GM23338 (cell line): Measurements from ENCODE around the gene ADRA2A. TPM values are rescaled to one million over a fixed set of nuclear protein-coding genes. Genes with fewer than 3 reads are reported as not detected.

ENCODE experiments used
- ATAC-seq: fragments of 200-7000 bp; cut with Tn5 transposase; 3 replicates; pipeline ENCODE4 v1.9.1; 2020
- DNase-seq: peaks from one replicate; pipeline ENCODE4 v3.0.0-alpha.2; 2015; ENCODE audit warnings: low spot score
- H2AFZ ChIP-seq: fragments of 200-600 bp; sonication (generic); 2 replicates; pipeline ENCODE4 v1.8.0; 2016; ENCODE audit warnings: antibody characterized with exemption, mild to moderate bottlenecking, moderate library complexity
- H3F3A ChIP-seq: fragments of 200-600 bp; sonication (generic); replicated peaks from 2 replicates; pipeline ENCODE4 v1.8.0; 2017; ENCODE audit warnings: antibody characterized with exemption, mixed run types, low read depth
- H3K27ac ChIP-seq: fragments of 200-600 bp; sonication (generic); 2 replicates; pipeline ENCODE4 v1.6.1; 2016; ENCODE audit warnings: low read depth
- H3K27me3 ChIP-seq: fragments of 200-600 bp; sonication (generic); 2 replicates; pipeline ENCODE4 v1.8.0; 2016; ENCODE audit warnings: mild to moderate bottlenecking, mixed run types, moderate library complexity; ENCODE audit not compliant: insufficient read depth
- H3K36me3 ChIP-seq: fragments of 200-600 bp; sonication (generic); 2 replicates; pipeline ENCODE4 v1.8.0; 2016; ENCODE audit warnings: mild to moderate bottlenecking; ENCODE audit not compliant: insufficient read depth
- H3K4me1 ChIP-seq: fragments of 200-600 bp; sonication (generic); 2 replicates; pipeline ENCODE4 v1.8.0; 2016; ENCODE audit warnings: mild to moderate bottlenecking, moderate library complexity; ENCODE audit not compliant: insufficient read depth
- H3K4me2 ChIP-seq: fragments of 200-600 bp; sonication (generic); 2 replicates; pipeline ENCODE4 v1.7.1; 2017; ENCODE audit warnings: mixed run types
- H3K4me3 ChIP-seq: fragments of 200-600 bp; sonication (generic); 2 replicates; pipeline ENCODE4 v1.6.1; 2016; ENCODE audit warnings: mixed run types
- H3K79me2 ChIP-seq: fragments of 200-600 bp; sonication (generic); replicated peaks from 2 replicates; pipeline ENCODE4 v1.8.0; 2017; ENCODE audit warnings: mild to moderate bottlenecking; ENCODE audit not compliant: insufficient read depth
- H3K9me2 ChIP-seq: fragments of 200-600 bp; sonication (generic); 2 replicates; pipeline ENCODE4 v1.8.0; 2017; ENCODE audit not compliant: insufficient read depth
- H4K20me1 ChIP-seq: fragments of 200-600 bp; sonication (generic); replicated peaks from 2 replicates; pipeline ENCODE4 v1.8.0; 2017; ENCODE audit warnings: mild to moderate bottlenecking; ENCODE audit not compliant: insufficient read depth
- H3K27ac Mint-ChIP-seq: 2 replicates; pipeline ENCODE4 v1.8.0; 2020; ENCODE audit warnings: inconsistent platforms, mild to moderate bottlenecking, moderate library complexity, mixed read lengths
- H3K27me3 Mint-ChIP-seq: 3 replicates; pipeline ENCODE4 v1.8.0; 2022; ENCODE audit warnings: low read depth, mild to moderate bottlenecking, moderate library complexity, mixed read lengths, inconsistent platforms; ENCODE audit not compliant: insufficient read depth, poor library complexity
- H3K36me3 Mint-ChIP-seq: 3 replicates; pipeline ENCODE4 v1.8.0; 2021; ENCODE audit warnings: low read depth, mild to moderate bottlenecking, inconsistent platforms, moderate library complexity, mixed read lengths
- H3K4me1 Mint-ChIP-seq: 3 replicates; pipeline ENCODE4 v1.8.0; 2020; ENCODE audit warnings: mild to moderate bottlenecking, inconsistent platforms, mixed read lengths
- H3K4me3 Mint-ChIP-seq: 3 replicates; pipeline ENCODE4 v1.8.0; 2021; ENCODE audit warnings: moderate library complexity, mild to moderate bottlenecking, inconsistent platforms, mixed read lengths
- H3K9me3 Mint-ChIP-seq: 3 replicates; pipeline ENCODE4 v1.8.0; 2020; ENCODE audit warnings: moderate library complexity, mild to moderate bottlenecking, inconsistent platforms, mixed read lengths
- EZH2 ChIP-seq: fragments of 200-600 bp; sonication (generic); IDR thresholded peaks from one replicate; pipeline ENCODE4 v1.8.0; 2017; ENCODE audit warnings: antibody characterized with exemption, mild to moderate bottlenecking, low read depth; ENCODE audit not compliant: unreplicated experiment
- JUNB ChIP-seq: IDR thresholded peaks from one replicate; pipeline ENCODE4 v1.6.1; 2016; ENCODE audit warnings: antibody characterized with exemption; ENCODE audit not compliant: unreplicated experiment
- POLR2AphosphoS5 ChIP-seq: IDR thresholded peaks from 2 replicates; pipeline ENCODE4 v1.6.1; 2016; ENCODE audit warnings: antibody characterized with exemption, low read depth
- ZNF114 ChIP-seq: fragments of 250-450 bp; sonication (Bioruptor Pico); IDR thresholded peaks from 2 replicates; pipeline ENCODE4 v1.5.0; 2020; ENCODE audit warnings: mild to moderate bottlenecking, moderate library complexity
- ZNF331 ChIP-seq: fragments of 250-450 bp; sonication (Bioruptor Pico); IDR thresholded peaks from 2 replicates; pipeline ENCODE4 v1.5.0; 2020; ENCODE audit warnings: low read depth, mild to moderate bottlenecking, moderate library complexity
- polyA plus RNA-seq: library from polyadenylated mRNA; unstranded; fragments of >200 nt; fragmentation: Nextera tagmentation; extraction: Ambion mirVana; gene quantifications from 2 replicates; pipeline ENCODE4 v1.2.1, GENCODE V29; 2016
- total RNA-seq: library from RNA; depleted of rRNA; stranded (reverse); fragments of >200 nt; shearing (Covaris generic); gene quantifications from 2 replicates; pipeline ENCODE4 v1.2.3, GENCODE V29; 2014
- TF ChIP-seq, protein P1 (sequence below): fragments of 250-450 bp; sonication (Bioruptor Pico); IDR thresholded peaks from 2 replicates; pipeline ENCODE4 v1.5.0; 2020; ENCODE audit warnings: mild to moderate bottlenecking, moderate library complexity
- TF ChIP-seq, protein P2 (sequence below): IDR thresholded peaks from 2 replicates; pipeline ENCODE4 v1.6.1; 2016; ENCODE audit warnings: antibody characterized with exemption

The ADRA2A gene
- total and polyA plus RNA-seq, 2 experiments from 2014 or later: 0.60 to 2.5 TPM

DNA sequence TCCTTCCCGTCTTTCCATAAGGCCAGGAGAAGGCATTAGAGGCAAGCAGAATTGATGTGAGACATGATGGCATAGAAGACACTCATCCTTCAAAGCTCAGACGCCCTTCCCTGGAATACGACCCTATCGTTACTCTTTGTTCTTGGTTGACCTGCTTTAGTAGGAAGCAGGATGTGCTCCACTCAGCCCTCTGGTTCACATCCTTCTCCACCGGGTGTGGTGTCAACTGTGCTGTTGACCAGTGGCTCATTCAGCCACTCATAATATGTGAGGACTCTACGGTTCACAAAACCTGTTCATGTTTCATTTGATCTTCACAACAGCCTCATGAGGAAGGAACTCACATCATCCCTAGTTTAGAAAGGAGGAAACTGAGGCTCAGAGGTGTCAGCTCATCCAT is 47.1 kb downstream of the ADRA2A start (continued):
- no peak for TF ChIP-seq ZNF331 (CRISPR knock-in tag)
- TF ChIP-seq POLR2AphosphoS5: no peak
- TF ChIP-seq ZNF114 (CRISPR knock-in tag): no peak

DNA sequence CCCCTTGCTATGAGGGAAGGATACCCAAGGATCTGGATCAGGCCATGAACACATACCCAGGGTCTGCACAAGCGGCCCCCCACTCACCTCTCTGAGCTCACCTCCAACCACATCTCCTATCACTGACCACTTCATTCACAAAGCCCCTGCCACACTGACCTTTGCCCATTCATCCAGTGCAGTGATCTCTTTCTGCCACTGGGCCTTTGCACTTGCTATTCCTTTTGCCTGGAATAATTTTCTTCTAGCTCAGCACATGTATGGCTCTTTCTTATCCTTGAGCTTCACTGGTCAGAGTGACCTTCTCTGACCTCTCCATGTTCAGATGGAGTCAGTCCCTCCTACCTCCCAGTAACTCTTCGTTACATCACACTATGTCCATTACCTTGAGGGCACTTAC is 48.3 kb downstream of the ADRA2A start:
- Histone ChIP-seq H3K4me1 (peaks cover 13% of the 10 kb centered on the region), H3K79me2 (no peaks in the 10 kb centered on the region), H3K4me2 (no peak overlapping the region), H3K36me3 (no peaks in the 10 kb centered on the region), H3K27me3 (no peaks in the 10 kb centered on the region), H3K4me3 (no peak overlapping the region), H3K9me2 (peaks cover 12% of the 10 kb centered on the region; the same call in 1 of the 2 replicates), H3F3A (no peaks in the 10 kb centered on the region), H4K20me1 (no peaks in the 10 kb centered on the region), H2AFZ (no peak overlapping the region), H3K27ac (no peak overlapping the region)
- ATAC-seq (no peak), DNase-seq (no peak)
- Mint-ChIP-seq H3K9me3 (no peaks in the 10 kb centered on the region; the same call in 1 of the 3 replicates), H3K27me3 (peaks cover 5% of the 10 kb centered on the region), H3K4me1 (peaks cover 18% of the 10 kb centered on the region), H3K36me3 (no peaks in the 10 kb centered on the region), H3K27ac (no peak overlapping the region), H3K4me3 (no peak overlapping the region)
- TF ChIP-seq ZNF331 (CRISPR knock-in tag) (no peak), EZH2 (no peak), JUNB (no peak)
- TF ChIP-seq, protein P1, sequence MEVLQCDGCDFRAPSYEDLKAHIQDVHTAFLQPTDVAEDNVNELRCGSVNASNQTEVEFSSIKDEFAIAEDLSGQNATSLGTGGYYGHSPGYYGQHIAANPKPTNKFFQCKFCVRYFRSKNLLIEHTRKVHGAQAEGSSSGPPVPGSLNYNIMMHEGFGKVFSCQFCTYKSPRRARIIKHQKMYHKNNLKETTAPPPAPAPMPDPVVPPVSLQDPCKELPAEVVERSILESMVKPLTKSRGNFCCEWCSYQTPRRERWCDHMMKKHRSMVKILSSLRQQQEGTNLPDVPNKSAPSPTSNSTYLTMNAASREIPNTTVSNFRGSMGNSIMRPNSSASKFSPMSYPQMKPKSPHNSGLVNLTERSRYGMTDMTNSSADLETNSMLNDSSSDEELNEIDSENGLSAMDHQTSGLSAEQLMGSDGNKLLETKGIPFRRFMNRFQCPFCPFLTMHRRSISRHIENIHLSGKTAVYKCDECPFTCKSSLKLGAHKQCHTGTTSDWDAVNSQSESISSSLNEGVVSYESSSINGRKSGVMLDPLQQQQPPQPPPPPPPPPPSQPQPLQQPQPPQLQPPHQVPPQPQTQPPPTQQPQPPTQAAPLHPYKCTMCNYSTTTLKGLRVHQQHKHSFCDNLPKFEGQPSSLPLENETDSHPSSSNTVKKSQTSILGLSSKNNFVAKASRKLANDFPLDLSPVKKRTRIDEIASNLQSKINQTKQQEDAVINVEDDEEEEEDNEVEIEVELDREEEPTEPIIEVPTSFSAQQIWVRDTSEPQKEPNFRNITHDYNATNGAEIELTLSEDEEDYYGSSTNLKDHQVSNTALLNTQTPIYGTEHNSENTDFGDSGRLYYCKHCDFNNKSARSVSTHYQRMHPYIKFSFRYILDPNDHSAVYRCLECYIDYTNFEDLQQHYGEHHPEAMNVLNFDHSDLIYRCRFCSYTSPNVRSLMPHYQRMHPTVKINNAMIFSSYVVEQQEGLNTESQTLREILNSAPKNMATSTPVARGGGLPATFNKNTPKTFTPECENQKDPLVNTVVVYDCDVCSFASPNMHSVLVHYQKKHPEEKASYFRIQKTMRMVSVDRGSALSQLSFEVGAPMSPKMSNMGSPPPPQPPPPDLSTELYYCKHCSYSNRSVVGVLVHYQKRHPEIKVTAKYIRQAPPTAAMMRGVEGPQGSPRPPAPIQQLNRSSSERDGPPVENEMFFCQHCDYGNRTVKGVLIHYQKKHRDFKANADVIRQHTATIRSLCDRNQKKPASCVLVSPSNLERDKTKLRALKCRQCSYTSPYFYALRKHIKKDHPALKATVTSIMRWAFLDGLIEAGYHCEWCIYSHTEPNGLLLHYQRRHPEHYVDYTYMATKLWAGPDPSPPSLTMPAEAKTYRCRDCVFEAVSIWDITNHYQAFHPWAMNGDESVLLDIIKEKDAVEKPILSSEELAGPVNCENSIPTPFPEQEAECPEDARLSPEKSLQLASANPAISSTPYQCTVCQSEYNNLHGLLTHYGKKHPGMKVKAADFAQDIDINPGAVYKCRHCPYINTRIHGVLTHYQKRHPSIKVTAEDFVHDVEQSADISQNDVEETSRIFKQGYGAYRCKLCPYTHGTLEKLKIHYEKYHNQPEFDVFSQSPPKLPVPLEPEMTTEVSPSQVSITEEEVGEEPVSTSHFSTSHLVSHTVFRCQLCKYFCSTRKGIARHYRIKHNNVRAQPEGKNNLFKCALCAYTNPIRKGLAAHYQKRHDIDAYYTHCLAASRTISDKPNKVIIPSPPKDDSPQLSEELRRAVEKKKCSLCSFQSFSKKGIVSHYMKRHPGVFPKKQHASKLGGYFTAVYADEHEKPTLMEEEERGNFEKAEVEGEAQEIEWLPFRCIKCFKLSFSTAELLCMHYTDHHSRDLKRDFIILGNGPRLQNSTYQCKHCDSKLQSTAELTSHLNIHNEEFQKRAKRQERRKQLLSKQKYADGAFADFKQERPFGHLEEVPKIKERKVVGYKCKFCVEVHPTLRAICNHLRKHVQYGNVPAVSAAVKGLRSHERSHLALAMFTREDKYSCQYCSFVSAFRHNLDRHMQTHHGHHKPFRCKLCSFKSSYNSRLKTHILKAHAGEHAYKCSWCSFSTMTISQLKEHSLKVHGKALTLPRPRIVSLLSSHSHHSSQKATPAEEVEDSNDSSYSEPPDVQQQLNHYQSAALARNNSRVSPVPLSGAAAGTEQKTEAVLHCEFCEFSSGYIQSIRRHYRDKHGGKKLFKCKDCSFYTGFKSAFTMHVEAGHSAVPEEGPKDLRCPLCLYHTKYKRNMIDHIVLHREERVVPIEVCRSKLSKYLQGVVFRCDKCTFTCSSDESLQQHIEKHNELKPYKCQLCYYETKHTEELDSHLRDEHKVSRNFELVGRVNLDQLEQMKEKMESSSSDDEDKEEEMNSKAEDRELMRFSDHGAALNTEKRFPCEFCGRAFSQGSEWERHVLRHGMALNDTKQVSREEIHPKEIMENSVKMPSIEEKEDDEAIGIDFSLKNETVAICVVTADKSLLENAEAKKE: no peak
- TF ChIP-seq, protein P2, sequence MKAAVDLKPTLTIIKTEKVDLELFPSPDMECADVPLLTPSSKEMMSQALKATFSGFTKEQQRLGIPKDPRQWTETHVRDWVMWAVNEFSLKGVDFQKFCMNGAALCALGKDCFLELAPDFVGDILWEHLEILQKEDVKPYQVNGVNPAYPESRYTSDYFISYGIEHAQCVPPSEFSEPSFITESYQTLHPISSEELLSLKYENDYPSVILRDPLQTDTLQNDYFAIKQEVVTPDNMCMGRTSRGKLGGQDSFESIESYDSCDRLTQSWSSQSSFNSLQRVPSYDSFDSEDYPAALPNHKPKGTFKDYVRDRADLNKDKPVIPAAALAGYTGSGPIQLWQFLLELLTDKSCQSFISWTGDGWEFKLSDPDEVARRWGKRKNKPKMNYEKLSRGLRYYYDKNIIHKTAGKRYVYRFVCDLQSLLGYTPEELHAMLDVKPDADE: no peak
